GM10266 (cell line): ENCODE data around the gene NOM1.
"Not testable (repeated sequence)": the region's sequence is repeated elsewhere in the genome, so short reads cannot be mapped to it uniquely, and the experiment has no call there.

Source experiments
- DNase-seq: peaks from one replicate; pipeline ENCODE4 v3.0.0; 2012; ENCODE audit errors: extremely low spot score
- CTCF ChIP-seq: IDR thresholded peaks from 2 replicates; pipeline ENCODE4 v1.5.1; 2012; ENCODE audit warnings: mild to moderate bottlenecking, low read depth; ENCODE audit not compliant: control insufficient read depth, insufficient read depth; ENCODE audit errors: missing control alignments

NOM1 gene

DNA sequence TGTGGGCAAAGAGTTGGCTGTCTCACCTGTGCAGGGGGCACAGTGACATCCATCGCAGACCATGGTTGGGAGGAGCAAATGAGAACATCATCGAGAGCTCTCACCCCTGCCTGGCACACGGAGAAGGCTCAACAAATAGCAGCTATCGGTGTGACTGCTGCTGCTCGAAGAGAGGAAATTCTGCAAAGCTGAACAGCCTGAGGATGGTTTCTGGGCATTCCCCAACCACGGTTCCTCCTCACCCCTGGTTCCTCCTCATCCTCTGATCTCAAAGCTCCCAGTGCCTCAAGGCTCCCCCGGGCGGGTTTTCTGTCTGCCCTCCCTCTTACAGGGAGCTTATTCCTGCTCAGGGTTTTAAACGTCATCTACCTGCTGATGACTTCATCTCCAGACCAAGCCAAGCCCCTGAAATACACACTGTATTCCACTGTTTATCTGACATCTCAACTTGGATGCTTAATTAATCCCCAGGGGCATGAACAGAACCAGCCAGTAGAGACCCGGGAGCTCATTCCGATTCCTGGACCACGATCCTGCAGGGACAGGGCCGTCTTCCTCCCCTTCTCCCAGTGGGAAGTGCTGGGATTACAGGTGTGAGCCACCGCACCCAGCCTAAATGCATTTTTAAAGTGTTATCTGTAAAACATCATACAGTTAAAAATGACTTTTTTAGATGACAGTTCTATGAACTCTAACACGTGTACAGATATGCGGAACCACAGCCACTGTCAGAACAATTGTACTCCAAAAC lies 19.5 kb upstream of the NOM1 start:
- TF ChIP-seq CTCF = no peak
- DNase-seq = no peak

DNA sequence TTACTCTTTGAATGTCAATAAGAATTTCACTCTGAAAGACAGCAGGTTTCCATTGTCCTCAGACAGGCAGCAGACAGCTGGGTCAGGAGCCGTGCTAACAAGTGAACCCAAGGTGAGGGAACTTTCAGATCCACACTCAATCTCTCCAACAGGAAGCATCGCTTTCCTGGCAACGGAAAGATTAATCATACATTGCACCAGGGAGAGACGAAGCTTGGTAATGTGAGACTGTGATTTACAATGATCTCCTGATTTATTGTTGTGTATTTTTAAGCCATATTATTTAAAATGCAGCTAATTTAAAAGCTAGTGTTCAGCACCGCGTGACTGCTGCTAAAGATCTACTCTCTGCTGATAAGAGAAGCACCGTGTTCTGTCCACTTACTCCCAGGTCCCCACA lies 17.5 kb upstream of the NOM1 start:
- no peak for DNase-seq
- no peak for TF ChIP-seq CTCF

DNA sequence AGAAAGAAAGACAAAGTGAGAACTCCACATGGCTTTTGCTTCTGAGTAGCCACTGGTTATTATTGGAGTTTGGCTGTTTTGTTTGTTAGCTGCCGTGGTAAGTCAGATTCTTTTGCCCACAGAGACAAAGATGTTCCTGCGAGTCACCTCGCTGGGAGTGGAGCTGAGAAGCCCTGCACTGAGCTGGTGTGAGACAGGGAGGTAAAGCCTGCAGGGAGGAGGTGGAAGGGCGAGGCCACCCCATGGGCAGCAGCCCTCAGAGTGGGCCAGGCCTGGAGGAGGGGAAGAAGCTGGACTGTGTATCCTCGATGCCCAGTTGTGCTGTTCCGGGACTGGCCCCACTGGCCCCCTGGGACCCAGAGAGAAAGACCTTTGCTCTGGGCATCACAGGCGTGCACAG lies 14.3 kb upstream of the NOM1 start:
- no peak for DNase-seq
- TF ChIP-seq CTCF = no peak

DNA sequence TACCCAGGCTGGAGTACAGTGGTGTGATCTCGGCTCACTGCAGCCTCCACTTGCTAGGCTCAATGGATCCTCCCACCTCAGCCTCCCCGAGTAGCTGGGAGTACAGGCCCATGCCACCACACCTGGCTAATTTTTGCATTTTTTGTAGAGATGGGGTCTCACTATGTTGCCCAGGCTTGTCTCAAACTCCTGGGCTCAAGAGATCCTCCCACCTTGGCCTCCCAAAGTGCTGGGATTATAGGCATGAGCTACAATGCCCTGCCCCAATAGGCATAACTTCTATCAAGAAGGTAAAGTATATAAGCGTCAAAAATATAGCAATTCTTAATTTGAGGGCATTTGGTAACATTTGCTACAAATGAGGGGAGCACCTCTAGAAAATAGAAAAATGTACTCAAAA lies 12.7 kb upstream of the NOM1 start:
- not testable (repeated sequence) for DNase-seq

- TF ChIP-seq CTCF = no peak
- no peak for DNase-seq
Observed at GRCh38 chr7:156940421-156941122, 8.9 kb upstream of the NOM1 start.

DNA sequence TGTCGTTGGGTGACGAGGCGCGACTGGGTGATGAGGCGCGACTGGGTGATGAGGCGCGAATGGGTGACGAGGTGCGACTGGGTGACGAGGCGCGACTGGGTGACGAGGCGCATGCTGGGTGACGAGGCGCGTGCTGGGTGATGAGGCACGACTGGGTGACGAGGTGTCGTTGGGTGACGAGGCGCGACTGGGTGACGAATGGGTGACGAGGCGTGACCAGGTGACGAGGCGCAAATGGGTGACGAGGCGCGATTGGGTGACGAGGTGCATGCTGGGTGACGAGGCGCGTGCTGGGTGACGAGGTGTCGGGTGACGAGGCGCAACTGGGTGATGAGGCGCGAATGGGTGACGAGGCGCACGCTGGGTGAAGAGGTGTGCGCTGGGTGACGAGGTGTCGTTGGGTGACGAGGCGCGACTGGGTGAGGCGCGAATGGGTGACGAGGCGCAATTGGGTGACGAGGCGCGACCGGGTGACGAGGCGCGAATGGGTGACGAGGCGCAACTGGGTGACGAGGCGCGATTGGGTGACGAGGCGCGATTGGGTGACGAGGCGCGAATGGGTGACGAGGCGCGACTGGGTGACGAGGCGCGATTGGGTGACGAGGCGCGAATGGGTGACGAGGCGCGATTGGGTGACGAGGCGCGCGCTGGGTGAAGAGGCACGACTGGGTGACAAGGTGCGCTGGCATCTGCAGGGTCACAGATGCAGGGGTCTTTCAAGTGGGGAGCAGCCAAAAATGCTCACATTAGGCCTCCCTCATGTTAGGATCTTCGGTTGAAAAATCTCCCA lies 7.9 kb upstream of the NOM1 start:
- TF ChIP-seq CTCF = no peak
- DNase-seq = no peak

DNA sequence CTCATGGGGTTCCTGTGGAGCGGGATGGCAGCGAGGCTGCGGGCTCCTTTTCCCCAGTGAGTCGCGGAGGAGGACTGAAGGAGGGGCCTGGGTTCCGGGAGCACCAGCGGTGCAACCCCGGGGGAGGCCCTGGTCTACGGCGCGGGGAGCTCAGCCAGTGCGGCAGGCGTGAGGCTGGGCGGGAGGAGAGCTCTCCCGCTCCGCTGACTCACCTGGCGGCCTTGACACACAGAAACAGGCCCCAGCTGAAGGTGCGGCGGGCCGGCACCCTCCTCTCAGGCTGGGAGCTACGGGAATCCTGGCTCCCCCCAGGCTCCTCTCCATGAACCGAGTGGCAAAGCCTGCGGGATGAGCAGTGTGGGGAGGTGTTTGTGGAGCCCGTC lies 6.8 kb upstream of the NOM1 start:
- DNase-seq = no peak
- TF ChIP-seq CTCF = no peak
